GM21737 (cell line): ENCODE measurements around the gene AOC3.

Experiments used
- ATAC-seq: cut with Tn5 transposase; IDR thresholded peaks from one replicate; pipeline ENCODE4 v1.9.1; 2021; ENCODE audit warnings: mild to moderate bottlenecking, moderate library complexity; ENCODE audit not compliant: unreplicated experiment

AOC3 gene, protein sequence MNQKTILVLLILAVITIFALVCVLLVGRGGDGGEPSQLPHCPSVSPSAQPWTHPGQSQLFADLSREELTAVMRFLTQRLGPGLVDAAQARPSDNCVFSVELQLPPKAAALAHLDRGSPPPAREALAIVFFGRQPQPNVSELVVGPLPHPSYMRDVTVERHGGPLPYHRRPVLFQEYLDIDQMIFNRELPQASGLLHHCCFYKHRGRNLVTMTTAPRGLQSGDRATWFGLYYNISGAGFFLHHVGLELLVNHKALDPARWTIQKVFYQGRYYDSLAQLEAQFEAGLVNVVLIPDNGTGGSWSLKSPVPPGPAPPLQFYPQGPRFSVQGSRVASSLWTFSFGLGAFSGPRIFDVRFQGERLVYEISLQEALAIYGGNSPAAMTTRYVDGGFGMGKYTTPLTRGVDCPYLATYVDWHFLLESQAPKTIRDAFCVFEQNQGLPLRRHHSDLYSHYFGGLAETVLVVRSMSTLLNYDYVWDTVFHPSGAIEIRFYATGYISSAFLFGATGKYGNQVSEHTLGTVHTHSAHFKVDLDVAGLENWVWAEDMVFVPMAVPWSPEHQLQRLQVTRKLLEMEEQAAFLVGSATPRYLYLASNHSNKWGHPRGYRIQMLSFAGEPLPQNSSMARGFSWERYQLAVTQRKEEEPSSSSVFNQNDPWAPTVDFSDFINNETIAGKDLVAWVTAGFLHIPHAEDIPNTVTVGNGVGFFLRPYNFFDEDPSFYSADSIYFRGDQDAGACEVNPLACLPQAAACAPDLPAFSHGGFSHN

DNA sequence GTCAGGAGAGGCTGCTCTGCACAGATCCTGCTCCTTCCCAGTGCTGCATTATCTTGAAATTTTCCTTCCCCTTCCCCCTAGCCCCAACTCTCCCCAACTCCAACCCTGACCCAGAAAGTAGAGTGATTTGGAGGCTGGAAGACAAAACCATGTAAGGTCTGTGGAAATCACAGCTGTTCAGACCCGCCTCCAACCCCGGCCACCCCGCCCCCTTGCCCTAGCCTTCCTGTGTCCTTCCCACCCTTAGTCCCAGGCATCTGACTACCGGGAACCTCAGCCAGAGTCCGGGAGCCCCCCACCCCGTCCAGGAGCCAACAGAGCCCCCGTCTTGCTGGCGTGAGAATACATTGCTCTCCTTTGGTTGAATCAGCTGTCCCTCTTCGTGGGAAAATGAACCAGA is at the start of gene AOC3:
TSS of gene AOC3 (plus strand) at position 246 of the 400 bp plus-strand sequence. CDS start at position 391, 145 bp downstream.
- no peak for ATAC-seq

DNA sequence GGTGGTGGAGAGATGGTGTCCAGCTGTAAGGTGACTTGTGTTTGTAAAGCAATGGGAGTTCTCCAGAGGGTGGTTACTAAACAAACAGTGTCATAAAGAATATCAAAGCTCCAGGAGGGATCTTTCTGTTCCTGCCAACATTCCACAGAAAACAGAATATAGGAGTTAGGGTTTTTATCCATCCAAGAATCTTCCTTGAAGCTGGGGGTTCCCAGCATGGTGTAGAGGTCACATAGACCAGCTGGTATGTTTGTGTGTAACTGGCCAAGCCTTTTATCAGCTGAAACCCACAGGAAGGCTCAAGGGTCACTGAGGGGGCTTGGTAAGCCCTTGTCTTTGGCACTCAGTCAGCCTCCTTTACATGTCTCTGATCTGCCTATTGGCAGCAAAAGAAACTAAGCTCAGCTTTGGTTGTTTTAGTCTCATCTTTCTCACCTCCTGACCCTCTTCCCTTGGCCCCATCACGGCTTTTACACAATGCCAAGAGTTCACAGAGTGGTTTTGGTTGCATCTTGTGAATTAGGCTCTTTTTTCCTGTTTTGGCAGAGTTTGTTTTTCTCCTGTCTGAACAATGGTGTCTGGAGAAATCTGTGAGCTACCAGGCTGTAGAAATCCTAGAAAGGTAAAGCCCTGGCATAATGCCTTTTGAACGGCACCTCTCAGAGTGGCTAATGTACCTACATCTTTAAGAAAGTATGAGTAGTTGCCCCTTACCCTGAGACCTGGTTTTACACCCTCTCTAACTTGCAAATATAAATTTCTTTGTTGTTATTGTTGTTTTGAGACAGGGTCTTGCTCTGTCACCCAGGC is 47.7 kb upstream of the AOC3 start:
- ATAC-seq: no peak

DNA sequence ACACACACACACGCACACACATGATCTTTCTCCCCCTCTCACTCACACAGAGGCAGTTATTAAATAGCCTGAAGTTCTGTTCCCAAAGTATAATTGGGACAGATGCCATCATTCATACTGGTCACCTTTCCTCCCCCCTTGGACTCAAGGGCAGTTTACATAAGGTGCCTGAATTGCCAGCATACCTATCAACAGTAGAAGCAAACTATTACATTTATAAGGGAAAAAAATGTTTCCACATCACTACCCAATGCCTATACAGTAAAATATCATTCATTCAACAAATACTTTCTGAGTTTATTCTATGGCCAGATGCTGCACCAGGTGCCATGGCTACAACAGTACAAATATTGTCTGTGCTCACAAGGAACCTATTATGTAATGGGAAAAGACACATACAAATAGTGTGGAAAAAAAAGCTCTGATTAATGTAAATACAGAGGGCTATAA is 46.1 kb upstream of the AOC3 start:
- ATAC-seq: no peak

DNA sequence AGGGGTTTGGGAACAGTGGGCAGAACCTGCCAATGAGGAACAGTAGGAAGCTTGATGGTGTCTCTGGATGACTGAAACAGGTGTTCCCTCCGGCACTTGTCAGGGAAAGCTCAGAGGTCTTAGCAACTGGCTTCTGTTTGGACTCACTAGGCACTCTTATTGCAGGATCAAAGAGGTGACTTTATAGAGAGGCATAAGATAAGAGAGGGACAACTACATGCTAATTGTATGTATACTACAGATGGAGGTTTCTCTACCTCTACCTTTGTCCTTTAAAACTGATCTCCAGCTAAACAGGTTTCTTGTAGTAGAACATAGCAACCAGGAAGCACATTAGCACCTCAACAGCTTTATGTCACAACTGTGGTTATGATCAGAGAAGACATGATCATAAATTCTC is 44.8 kb upstream of the AOC3 start:
- no peak for ATAC-seq

DNA sequence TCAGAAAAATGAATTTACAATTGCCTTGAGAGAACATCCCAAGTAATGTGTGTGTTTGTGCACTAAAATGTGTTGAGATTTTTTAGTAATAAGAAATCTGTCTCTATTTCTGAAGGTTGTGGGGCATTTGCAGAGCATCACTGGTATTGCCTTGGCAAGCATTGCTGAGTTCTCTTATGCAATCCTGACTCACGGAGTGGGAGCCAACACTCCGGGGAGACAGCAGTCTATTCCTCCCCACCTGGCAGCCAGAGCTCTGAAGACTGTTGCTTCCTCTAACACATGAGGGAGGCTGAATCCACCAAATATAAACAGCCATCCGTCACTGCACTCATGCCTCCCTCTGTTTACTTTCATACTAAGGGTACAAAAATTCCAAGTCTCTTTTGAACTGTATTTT is 41.7 kb upstream of the AOC3 start:
- ATAC-seq: no peak

DNA sequence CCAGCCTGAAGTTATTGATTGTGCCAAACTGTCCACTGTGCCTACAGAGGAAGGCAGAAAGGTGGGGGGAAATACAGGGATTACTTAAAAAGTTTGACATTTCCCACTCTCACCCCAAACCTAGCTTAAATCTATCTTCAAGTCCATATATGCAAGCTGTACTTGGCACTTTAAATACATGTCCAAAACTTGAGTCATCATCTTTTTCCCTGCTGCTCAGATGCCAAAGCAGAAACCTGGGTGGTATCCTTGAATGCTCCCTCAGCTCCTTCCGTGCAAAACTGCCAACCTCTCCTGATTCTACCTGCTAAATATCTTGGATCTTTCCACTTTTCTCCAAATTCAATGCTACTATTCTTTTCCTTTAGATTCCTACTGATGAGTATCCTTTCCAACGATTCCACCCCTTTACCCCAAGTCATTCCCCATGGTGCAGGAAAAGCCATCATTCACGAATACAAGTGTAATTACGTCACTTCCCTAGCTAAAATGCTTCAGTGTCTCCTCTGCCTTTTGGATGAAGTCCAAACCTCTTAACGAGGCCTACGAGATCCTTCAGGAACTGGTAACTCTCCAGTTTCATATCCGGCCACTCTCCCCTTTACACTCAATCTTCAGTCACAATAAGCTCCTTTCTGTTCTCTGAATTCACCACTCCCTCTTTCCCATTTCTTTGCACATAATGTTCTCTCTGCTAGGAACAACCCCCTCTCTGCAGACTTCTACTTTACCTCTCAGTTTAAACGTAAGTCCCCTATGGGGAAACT is 36.2 kb upstream of the AOC3 start:
- no peak for ATAC-seq

DNA sequence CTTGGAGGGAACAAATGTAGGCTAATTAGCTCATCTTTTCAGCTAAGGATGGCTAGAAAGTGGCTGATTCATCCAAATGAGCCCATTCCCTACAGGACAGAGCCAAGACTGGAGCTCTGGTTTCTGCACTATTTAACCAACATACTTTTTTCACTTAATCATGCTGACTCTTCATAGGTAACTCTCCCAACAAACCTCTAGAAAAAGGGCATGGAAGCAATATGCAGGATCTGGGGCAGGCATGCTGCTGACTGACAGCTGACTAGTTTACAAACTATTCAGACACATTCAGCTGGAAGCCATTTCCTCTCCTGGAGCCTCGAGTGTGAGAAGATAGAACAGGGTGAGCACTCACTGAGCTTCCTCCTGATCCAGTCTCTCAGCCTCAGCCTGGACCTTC is 33.1 kb upstream of the AOC3 start:
- no peak for ATAC-seq

DNA sequence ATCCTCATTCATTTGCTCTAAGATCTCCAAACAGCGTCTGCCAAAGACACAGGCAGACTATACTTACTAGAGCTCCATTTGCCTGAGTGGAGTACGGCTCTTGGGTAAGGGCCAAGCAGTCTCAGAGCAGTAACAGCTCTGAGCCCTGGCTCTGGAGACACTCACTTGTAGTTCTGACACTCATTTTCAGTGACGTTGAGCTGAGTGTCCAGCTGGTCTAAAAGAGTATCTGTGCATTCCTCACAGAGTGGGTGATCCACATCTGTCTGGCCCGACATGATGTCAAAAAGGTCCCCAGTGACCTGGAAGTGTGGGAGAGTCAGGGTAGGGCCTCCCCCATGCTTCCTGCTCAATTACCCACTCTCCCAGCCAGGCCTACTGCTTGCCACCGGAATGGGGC is 32.6 kb upstream of the AOC3 start:
- ATAC-seq: no peak

DNA sequence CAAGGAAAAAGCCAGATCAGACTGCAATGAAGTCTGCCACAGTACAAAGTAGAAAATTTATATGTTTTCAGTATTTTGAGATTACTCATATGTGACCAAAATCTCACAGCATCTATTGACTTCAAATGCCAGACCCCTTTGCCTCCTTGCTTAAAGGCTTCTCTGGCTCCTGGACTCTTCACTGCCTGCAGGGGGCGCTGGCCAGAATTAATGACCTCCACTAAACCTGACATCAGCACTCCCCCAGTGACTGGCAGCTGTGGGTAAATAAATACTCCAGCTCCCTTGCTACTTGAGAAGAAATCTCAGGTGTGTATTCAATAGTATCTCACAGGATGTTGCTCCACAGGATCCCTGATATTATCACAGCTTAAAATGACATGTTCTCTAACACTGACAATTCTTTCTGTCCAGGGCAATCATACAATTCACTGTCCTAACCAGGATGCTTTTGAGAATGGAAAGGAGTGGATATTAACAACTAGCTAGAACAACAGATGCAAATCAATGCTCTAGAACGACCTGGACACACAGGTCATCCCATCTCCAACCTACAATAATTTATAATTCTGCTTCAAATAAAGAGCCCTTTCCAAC is 31.0 kb upstream of the AOC3 start:
- no peak for ATAC-seq

DNA sequence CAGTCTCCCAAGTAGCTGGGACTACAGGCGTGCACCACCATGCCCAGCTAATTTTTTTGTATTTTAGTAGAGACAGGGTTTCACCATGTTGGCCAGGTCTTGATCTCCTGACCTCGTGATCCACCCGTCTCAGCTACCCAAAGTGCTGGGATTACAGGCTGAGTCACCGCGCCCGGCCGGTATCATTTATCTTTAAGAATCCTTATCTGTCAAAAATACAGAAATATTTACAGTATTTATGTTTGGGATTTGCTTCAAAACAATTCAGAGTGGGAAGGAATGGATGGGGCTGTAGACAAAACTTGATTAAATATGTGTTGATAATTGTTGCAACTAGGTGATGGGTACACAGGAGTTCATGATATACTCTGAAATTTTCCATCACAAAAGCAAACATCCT is 29.8 kb upstream of the AOC3 start:
- no peak for ATAC-seq

DNA sequence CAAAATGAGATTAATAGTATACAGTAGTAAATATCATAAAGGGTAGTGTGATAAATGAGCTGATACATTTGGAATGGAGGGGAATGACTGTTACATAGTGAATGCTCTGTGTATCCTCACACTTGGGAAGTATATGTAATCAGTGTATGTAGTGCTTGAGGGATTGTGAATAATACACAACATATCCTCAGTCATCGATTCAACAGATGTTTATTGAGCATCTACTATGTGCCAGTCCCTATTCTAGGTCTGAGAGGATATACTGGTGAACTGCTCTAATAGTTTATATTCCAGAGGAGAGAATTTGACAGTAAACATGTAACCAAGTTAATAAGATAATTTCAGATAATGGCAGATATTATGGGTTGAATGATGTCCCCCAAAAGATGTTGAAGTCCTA is 23.5 kb upstream of the AOC3 start:
- ATAC-seq: no peak

DNA sequence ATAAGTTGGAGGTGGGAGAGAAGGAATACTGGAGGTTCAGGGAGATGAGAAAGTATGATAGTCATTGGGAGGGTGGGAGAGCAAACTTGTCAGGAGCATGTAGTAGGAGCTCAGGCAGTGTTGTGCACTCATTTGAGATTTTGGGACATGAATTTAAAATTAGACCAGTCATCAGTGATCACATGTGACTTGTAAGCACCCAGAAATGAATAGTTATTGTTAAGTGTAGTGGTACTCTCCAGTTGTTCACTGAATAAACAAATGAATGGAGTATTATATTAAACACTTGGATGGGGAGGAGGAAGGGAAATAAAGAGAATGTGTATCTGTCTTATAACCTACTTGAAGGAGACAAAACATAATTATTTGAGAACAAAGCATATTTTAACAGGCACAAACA is 20.0 kb upstream of the AOC3 start:
- ATAC-seq: no peak

DNA sequence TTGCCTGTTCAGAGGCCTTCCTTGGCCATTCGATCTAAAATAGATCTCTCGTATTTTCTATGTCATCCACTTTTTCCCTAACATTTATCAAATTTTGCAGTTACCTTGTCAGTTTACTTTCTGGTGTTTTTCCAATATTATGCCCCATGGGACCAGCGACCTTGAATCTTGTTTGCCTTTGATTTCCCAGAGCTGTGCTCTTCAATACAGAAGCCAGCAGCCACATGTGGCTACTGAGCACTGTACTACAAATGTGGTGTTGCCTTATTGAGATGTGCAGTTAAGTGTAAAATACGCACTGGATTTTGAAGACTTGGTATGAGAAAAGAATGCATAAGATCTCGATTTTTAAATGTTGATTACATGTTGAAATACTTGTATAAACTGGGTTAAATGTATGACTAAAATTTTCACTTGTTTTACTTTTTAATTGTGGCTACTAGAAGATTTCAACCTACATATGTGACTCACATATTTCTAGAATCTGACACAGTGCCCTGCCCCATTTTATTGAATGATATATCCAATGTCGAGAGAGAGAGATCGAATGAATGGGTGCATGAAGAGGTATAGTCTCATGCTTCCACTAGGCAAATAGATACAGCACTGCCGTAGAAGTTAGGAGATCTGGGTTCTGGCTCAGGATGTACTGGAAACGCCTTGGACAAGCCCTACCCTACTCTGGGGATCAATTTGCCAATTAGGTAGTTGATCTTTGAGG is 18.6 kb upstream of the AOC3 start:
- ATAC-seq: no peak

DNA sequence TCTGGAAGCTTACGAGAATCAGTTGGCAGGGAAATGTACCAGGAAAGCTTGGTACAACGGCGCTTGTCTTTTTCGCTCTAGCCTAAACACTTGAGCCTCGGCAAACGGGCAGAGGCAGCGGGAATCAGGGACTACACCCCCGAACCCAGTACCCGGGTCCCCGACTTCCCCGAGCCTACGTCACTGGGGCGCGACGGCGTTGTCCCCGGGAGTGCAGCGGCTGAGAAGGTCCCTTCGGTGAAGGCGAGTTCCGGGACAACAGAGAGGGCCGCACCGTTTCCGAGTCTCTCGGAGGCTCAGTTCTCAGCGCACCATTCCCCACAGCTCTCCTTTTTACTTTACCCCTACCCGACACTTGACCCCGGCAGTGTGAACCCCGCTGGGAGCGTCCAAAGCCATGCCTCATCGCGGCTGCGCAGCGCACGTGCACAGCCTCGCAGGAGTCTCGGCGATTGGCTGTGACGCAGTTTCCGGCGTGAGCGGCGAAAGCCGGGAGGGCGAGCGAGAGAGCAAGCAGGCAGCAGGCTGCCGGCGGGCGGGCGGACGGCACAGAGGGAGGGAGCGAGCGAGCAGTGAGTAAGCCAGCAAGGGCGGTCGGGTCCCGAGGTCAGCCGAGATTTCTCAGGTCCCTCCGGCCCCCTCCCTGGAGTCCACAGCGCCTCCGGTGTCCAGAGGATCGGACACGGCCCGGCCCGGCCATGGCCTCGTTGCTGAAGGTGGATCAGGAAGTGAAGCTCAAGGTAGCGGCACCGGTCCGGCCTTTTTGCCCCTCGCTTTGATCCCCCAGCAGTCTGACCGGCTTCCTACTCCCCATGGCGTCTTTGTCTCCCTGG is 17.8 kb upstream of the AOC3 start, which contains the start of gene PSME3:
TSS of gene PSME3 (plus strand) at position 464 of the 833 bp plus-strand sequence. CDS start at position 699, 235 bp downstream.
- ATAC-seq: peak; percentile 77

DNA sequence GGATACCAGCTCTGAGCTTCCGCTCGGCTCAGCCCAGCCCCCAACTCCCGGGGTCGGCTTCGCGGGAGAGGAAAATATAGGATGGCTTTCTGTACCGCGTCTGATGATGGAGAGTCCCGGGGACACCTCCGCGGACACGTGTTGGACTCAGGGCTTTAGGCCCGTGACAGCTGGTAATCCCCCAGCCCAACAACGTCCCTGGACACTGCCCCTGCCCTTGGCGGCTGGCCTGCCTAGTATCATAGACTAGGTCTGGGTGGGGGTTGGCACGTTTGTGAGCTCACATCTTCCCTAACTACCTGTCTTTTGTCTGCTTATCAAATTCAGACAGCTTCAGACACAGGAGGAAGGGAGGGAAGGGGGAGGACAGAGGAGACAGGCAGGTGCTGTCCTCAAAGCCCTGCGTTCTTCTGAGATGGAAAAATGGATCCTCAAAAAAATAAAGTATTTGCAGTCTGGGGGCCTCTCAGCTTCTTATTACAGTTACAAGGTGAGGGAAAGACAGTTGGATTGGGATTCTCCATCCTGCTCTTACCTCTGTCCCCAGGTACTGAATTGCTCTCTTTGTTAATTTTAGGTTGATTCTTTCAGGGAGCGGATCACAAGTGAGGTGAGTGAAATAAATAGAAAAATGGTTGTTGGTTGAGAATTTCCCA is 17.1 kb upstream of the AOC3 start:
- ATAC-seq: peak; percentile 23

DNA sequence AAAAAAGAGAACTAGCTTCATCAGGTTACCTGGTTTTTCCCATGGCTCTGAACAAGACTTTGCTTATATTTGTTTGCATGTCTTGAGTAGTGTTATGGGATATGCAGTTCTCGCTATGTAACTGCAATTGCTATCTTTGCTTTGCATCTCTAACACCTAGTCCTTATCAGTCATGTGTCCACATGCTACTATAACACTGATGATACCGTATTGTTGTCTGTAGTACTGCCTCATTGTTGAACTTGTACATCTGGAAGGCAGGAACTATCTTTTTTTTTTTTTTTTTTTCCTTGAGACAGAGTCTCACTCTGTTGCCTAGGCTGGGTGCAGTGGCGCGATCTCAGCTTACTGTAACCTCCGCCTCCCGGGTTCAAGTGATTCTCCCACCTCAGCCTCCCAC is 15.3 kb upstream of the AOC3 start:
- ATAC-seq: no peak

DNA sequence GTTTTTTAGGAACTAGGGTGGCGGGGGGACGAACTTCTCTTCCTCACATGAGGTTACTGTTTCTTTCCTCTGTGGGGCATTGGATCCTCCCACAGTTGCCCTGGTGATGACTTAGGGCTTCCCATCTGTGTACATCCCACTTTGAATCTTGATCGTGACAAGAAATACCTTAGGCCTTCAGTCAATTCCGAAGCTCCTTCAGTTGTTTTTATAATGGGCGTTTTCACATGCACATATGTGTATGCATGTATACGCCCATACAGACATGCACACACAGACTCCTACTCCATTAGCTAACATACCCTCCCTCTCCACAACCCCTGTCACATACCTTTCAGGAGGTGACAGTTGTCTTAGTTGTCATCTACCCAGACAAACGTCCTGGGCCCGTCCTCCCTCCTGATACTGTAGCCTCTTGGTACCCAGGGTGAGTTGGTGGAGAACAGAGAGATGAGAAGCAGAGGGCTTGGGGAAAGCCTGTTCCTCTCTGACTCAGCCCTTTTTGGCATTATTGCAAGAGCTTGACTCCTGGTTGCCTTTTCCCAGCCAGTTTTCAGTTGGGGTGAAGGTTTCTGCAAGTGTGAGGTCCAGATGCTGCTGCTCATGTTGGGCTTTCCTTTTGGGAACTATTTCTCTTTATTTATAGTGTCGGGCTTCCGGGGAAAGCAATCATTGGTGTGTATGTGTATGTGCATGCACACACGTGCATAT is 8.9 kb upstream of the AOC3 start:
- no peak for ATAC-seq
